OCI-LY3 (cell line): ENCODE data around the gene DNMT3A.

Source experiments
- H2AFZ ChIP-seq: fragments of 200-600, 300-600 bp; shearing (Covaris generic); 2 replicates; pipeline ENCODE4 v1.6.0; 2014; ENCODE audit warnings: antibody characterized with exemption, low read depth, low read length
- H3K27ac ChIP-seq: fragments of 200-600, 300-600 bp; sonication (generic); 2 replicates; pipeline ENCODE4 v1.5.1; 2014; ENCODE audit warnings: mild to moderate bottlenecking, low read length, moderate library complexity, mixed read lengths
- H3K27me3 ChIP-seq: fragments of 200-600, 300-600 bp; sonication (generic); 2 replicates; pipeline ENCODE4 v1.6.1; 2014; ENCODE audit warnings: low read depth, low read length, mixed read lengths
- H3K36me3 ChIP-seq: fragments of 200-600, 300-600 bp; sonication (generic); replicated peaks from 2 replicates; pipeline ENCODE3; 2014; ENCODE audit warnings: low read depth, low read length, mixed read lengths
- H3K4me1 ChIP-seq: fragments of 300-600, 200-600 bp; sonication (generic); 2 replicates; pipeline ENCODE4 v1.6.1; 2014; ENCODE audit warnings: low read length, mixed read lengths
- H3K4me2 ChIP-seq: fragments of 200-600, 300-600 bp; sonication (generic); 2 replicates; pipeline ENCODE4 v1.6.1; 2014; ENCODE audit warnings: low read length, mixed read lengths
- H3K4me3 ChIP-seq: fragments of 300-600, 200-600 bp; sonication (generic); 2 replicates; pipeline ENCODE4 v1.5.1; 2014; ENCODE audit warnings: antibody characterized with exemption, mild to moderate bottlenecking, low read length, moderate library complexity
- H3K79me2 ChIP-seq: fragments of 300-600, 200-600 bp; shearing (Covaris generic); 2 replicates; pipeline ENCODE4 v1.6.1; 2014; ENCODE audit warnings: mild to moderate bottlenecking, low read length, mixed read lengths
- H3K9ac ChIP-seq: fragments of 300-600, 200-600 bp; shearing (Covaris generic); 2 replicates; pipeline ENCODE4 v1.6.0; 2014; ENCODE audit warnings: mild to moderate bottlenecking, low read length, moderate library complexity
- H3K9me3 ChIP-seq: fragments of 200-600, 300-600 bp; shearing (Covaris generic); 2 replicates; pipeline ENCODE4 v1.6.1; 2014; ENCODE audit warnings: low read length, mixed read lengths; ENCODE audit not compliant: insufficient read depth
- H4K20me1 ChIP-seq: fragments of 200-600, 300-600 bp; sonication (generic); 2 replicates; pipeline ENCODE4 v1.6.1; 2016; ENCODE audit warnings: low read length, mixed read lengths; ENCODE audit not compliant: insufficient read depth
- CTCF ChIP-seq: fragments of 200-600, 300-600 bp; sonication (generic); IDR thresholded peaks from 2 replicates; pipeline ENCODE4 v1.5.1; 2014; ENCODE audit warnings: antibody characterized with exemption, low read length, low read depth
- EZH2phosphoT487 ChIP-seq: fragments of 200-600 bp; shearing (Covaris generic); IDR thresholded peaks from 2 replicates; pipeline ENCODE4 v1.6.1; 2018; ENCODE audit warnings: antibody characterized with exemption, mixed run types, low read depth

Gene DNMT3A

GRCh38 chr2:25257032-25257552 lies 84.6 kb downstream of the DNMT3A start:
- H3K36me3 ChIP-seq: no peaks in the 10 kb centered on the region
- H3K4me2 ChIP-seq: no peak overlapping the region
- no peak overlapping the region for H3K27ac ChIP-seq
- H3K9me3 ChIP-seq: no peaks in the 10 kb centered on the region
- no peaks in the 10 kb centered on the region for H3K27me3 ChIP-seq
- H3K9ac ChIP-seq: no peak overlapping the region
- H3K4me3 ChIP-seq: no peak overlapping the region
- H2AFZ ChIP-seq: no peak overlapping the region
- H3K4me1 ChIP-seq: no peaks in the 10 kb centered on the region
- no peaks in the 10 kb centered on the region for H3K79me2 ChIP-seq
- no peaks in the 10 kb centered on the region for H4K20me1 ChIP-seq
- TF ChIP-seq EZH2phosphoT487 (no peak), CTCF (no peak)

GRCh38 chr2:25256488-25256875 lies 85.2 kb downstream of the DNMT3A start:
- Histone ChIP-seq H3K36me3 (no peaks in the 10 kb centered on the region), H4K20me1 (no peaks in the 10 kb centered on the region), H3K9ac (no peak overlapping the region), H3K4me2 (no peak overlapping the region), H3K79me2 (no peaks in the 10 kb centered on the region), H2AFZ (no peak overlapping the region), H3K27ac (no peak overlapping the region), H3K27me3 (no peaks in the 10 kb centered on the region), H3K4me1 (0 out of 2 replicates have a peak, but pooled peaks cover 2% of the 10 kb centered on the region), H3K9me3 (no peaks in the 10 kb centered on the region), H3K4me3 (no peak overlapping the region)
- TF ChIP-seq EZH2phosphoT487 (no peak), CTCF (no peak)

- no peak overlapping the region for H3K4me3 ChIP-seq
- no peak overlapping the region for H3K9ac ChIP-seq
- no peaks in the 10 kb centered on the region for H3K79me2 ChIP-seq
- TF ChIP-seq CTCF: no peak
- no peak for TF ChIP-seq EZH2phosphoT487
- H2AFZ ChIP-seq: no peak overlapping the region
- H4K20me1 ChIP-seq: no peaks in the 10 kb centered on the region
- H3K9me3 ChIP-seq: no peaks in the 10 kb centered on the region
- no peaks in the 10 kb centered on the region for H3K36me3 ChIP-seq
- H3K4me1 ChIP-seq: 0 out of 2 replicates have a peak, but pooled peaks cover 5% of the 10 kb centered on the region
- H3K27me3 ChIP-seq: no peaks in the 10 kb centered on the region
- H3K4me2 ChIP-seq: no peak overlapping the region
- H3K27ac ChIP-seq: no peak overlapping the region
Observed at GRCh38 chr2:25255745-25256487, 85.8 kb downstream of the DNMT3A start.

GRCh38 chr2:25254961-25255360 lies 86.8 kb downstream of the DNMT3A start:
- no peak overlapping the region for H3K4me3 ChIP-seq
- 0 out of 2 replicates have a peak, but pooled peaks cover 5% of the 10 kb centered on the region for H3K4me1 ChIP-seq
- H3K27ac ChIP-seq: no peak overlapping the region
- H3K9me3 ChIP-seq: no peaks in the 10 kb centered on the region
- no peak overlapping the region for H3K4me2 ChIP-seq
- no peaks in the 10 kb centered on the region for H3K79me2 ChIP-seq
- no peak overlapping the region for H3K9ac ChIP-seq
- H3K36me3 ChIP-seq: no peaks in the 10 kb centered on the region
- no peaks in the 10 kb centered on the region for H4K20me1 ChIP-seq
- TF ChIP-seq EZH2phosphoT487 (no peak), CTCF (no peak)
- no peaks in the 10 kb centered on the region for H3K27me3 ChIP-seq
- H2AFZ ChIP-seq: no peak overlapping the region
